Measurements from ENCODE around the gene GAD1.
A peak's percentile ranks its signal among the peaks of the same experiment; 100 is the strongest.

The GAD1 gene

DNA sequence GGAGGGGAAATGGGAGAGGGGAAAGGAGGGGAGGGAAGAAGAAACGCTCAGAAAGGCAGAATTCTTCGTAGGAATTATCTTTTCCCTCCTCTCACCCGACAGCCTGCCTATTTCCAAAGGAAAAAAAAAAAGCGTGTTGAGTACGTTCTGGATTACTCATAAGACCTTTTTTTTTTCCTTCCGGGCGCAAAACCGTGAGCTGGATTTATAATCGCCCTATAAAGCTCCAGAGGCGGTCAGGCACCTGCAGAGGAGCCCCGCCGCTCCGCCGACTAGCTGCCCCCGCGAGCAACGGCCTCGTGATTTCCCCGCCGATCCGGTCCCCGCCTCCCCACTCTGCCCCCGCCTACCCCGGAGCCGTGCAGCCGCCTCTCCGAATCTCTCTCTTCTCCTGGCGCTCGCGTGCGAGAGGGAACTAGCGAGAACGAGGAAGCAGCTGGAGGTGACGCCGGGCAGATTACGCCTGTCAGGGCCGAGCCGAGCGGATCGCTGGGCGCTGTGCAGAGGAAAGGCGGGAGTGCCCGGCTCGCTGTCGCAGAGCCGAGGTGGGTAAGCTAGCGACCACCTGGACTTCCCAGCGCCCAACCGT is at the start of gene GAD1:
GAD1 (plus strand) TSS at position 384 of the 589 bp plus-strand sequence. CDS start 1,705 bp downstream, outside the sequence.
- peak; percentile 78 for DNase-seq

DNA sequence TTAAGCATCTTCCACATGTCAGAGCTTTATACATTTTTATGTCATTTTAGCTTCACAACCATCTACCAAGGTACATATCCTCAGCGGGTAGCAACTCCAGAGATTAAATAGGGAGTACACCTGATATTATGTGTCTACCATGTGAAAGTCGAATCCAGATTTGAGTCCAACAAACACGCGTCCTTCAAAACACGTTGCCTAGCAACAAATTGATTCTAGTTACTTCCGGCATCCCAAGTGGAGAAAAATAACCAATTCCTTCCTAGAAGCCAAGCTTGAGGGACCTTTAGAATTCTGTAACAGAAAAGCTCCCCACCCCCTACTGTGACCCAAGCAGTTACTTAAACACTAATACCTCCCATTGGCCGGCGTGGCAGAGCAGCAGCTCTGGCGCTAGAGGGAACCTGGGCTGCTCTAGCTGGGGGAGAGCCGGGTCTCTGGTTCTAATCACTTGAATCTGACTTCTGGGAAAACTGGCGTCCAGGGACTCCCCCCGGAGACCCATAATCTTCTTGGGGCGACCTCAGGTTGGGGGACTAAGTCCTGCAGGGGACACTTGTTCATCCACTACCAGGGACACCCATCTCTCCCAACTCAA is 46.6 kb upstream of the GAD1 start, which contains the start of gene ERICH2:
ERICH2 (plus strand) TSS at position 371 of the 598 bp plus-strand sequence. CDS start 304 bp downstream, outside the sequence.
- DNase-seq = peak; percentile 42

- peak; percentile 79 for DNase-seq
Measured at GRCh38 chr2:170770606-170771420, 45.9 kb upstream of the GAD1 start.

- DNase-seq = no peak
Measured at GRCh38 chr2:170771421-170771937, 45.2 kb upstream of the GAD1 start.

- no peak for DNase-seq
Measured at GRCh38 chr2:170772295-170772694, 44.4 kb upstream of the GAD1 start.

DNA sequence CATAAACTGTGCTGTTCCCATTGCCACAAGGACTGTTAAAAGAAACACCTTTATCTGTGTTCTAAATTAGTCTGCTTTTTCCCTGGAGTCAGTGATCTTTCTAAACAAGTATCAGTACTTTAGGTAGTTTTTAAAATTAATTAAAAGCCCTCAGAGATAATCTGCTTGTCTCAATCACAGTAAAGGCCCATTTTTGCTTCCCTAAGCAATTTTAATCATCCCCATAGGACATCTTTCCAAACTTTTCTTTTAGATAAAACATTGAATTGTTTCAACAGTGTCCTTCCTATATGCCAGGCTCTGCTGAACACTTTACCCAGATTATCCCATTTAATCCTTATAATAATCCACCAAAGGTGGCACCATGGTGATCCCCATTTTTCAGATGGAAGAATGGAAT is 42.6 kb upstream of the GAD1 start:
- DNase-seq = no peak

DNA sequence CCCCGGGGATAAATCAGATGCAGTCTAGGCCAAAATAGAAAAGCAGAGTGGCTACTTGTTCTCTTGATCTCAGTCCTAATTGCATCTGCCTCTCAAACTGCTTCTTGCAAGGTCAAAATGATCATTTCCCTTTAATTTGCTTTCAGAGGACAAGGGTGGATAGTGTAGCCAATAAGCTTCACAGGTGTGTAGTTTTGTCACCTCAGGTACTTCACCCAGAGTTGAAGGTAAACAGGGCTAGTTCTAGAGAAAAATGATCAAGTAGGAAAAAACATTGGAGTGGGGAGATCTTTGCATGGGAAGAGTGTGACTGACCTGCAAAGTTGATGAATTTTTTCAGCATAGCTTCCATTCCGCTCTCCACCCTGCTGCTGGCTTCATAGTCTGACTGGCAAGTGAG is 37.8 kb upstream of the GAD1 start:
- no peak for DNase-seq

DNA sequence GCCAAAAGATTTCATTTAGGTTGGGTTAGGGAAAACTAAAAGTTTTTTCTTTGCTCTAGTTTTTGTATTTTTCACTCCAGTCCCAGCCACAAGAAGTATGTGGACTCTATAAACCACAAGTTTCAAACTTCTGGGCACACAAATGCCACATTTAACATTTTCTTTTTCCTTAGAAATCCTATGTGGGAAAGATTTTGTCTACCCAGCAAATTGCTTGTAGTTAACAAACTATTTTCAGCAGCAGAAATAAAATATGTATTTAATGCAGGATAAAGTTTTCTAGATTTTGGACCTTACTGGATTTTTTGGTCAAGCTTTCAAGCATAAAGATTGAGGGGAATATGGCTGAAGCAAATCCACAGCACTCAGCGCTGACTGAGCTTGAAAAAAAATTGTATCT is 37.4 kb upstream of the GAD1 start:
- DNase-seq = no peak

DNA sequence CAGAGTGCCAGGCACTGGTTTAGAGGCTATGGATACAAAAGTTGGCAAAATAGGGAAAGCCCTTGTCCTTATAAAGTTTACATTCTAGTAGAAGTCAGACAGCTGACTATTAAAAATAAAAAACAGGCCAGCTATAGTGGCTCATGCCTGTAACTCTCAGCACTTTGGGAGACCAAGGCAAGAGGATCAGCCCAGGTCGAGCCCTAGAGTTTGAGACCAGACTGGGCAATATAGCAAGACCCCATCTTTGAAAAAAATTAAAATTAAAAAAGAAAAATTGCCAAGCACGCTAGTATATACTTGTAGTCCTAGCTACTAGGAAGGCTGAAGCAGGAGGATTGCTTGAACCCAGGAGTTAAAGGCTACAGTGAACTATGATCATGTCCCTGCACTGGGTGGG is 34.0 kb upstream of the GAD1 start:
- no peak for DNase-seq

- DNase-seq = no peak
Measured at GRCh38 chr2:170783549-170783948, 33.1 kb upstream of the GAD1 start.

DNA sequence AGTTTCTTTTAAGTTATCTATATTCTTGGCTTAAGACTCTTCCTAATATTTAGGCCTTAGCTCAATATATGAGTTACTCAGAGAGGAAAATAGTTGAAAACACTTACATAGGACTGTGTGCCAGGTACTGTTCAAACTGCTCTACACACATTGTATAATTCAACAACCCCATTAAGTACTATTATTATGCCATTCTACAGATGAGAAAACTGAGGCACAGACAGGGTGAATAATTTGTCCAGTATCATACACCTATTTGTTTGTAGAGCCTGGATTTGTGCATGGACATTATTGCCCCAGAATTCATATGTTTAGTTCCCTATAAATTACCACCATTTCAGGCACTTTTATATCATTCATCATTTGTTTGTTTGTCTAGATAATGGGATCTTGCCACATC is 17.7 kb upstream of the GAD1 start:
- DNase-seq = no peak

DNA sequence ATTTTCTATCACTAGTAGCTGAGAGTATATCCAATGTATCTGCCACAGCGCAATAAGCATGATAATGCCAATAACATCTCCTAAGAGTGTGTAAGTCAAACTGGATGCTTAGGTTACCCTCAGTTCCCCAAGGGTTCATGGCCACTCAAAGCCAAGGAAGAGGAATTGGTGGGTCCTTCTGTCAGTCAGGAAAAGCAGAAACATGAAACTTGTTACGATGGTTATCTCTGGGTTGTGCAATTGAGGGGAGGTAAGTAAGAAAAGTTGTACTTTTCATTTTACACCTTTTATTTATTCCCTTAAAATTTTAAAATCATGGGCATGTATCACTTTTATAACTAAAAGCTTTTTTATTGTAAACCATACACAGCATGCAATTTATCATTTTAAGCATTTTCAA is 10.1 kb upstream of the GAD1 start:
- no peak for DNase-seq

DNA sequence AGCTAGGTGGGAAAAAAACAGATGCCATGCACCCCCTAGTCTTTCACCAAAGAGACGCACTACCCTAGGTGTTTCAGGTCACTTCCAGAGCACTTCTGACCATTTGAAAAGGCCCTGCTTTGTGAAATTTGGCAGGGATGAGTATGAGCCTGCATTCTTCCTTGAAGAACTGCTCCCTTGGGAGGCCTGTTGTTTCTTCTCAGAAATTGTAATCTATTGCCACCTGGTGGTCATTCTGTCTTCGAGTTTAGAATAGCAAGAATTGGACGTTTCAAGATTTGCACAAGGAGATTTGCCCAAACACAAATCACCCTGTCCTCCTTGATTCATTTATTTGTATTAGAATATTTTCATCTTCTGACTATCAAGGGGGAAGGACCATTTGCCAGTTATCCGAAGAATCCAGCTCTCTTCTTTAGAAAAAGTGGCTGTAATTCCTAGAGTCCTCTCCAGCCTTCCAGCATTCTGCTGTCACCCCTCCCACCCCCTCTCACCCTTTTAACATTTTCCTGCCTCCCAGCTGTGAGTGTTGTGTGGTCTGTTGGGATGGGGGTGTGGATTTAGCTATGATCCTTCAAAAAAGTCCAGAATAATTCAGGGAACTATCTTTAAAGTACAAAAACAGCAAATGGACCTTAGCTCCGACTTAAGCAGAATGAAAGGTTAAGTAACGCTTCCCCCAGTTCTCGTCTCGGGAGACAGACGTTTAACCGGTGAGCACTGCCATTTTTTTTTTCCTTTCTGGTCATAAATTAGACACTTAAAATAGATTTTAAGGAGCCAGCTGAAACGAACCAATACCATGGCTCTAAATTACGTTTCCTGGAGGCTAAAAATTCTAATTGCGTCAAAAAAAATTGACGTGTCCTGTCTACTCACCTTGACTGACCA is 3.7 kb upstream of the GAD1 start:
- DNase-seq = peak; percentile 57

- peak; percentile 22 for DNase-seq
Measured at GRCh38 chr2:170813611-170814532, 2.8 kb upstream of the GAD1 start.

GRCh38 chr2:170814533-170815230 is 2.0 kb upstream of the GAD1 start:
- no peak for DNase-seq

DNA sequence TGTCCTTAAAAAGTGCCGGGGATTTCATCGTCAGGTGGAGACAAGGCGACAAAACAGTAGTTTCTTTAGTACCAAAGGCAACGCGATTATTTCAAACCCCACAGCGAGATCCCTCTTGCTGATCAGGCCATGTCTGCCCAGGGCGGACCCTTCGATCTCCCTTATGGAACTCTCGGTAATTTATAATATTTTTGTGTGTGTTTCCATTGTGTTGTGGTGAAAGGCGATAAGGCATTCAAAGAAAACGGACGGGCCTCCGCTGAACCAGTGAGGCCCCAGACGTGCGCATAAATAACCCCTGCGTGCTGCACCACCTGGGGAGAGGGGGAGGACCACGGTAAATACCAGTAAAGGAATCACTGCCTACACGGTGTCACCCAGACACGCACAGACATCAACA is 1.4 kb upstream of the GAD1 start:
- DNase-seq = no peak

DNA sequence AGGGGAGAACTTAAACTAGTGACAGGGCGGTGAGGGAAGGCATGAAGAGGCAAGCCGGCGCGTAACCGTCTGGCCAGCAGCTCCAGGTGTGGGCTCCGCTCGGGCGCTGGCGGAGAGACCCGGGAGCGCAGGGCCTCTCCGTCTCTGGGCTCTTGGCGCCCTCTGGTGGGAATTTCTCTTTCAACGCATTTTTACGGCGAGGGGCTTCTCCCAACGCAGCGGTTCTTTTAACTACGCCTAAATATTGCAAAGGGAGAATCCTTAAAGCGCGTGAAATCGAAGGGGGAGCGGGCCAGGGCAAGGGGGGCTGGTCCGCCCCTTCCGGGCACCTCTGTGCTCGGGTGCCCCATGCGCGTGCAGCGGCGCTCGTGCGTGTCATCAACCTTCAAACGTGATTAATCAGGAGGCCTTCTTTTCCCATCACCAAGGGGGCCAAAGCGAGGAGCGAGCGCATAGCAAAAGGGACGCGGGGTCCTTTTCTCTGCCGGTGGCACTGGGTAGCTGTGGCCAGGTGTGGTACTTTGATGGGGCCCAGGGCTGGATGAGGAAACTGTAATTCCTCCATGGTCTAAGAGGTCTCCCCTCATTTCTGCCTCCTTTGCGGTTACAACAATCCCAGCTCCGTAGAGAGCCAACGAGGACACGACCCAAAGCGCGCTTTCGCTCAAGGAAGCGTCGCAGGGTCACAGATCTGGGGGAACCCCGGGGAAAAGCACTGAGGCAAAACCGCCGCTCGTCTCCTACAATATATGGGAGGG is 762 bp upstream of the GAD1 start:
- peak; percentile 42 for DNase-seq

- DNase-seq = no peak
Measured at GRCh38 chr2:170817093-170818035, 677 bp downstream of the GAD1 start.
